RWPE2 (cell line): ENCODE results near the gene SPIB.
A peak's percentile ranks its signal among the peaks of the same experiment; 100 is the strongest.

Experiments used
- ATAC-seq: fragments of 200-7000 bp; cut with Tn5 transposase; 3 replicates; pipeline ENCODE4 v1.9.1; 2021; ENCODE audit warnings: low read depth
- DNase-seq: peaks from one replicate; pipeline ENCODE4 v3.0.0-alpha.2; 2020; ENCODE audit warnings: low spot score
- H3K27ac ChIP-seq: fragments of 450-650 bp; 2 replicates; pipeline ENCODE4 v1.5.1; 2017; ENCODE audit warnings: mild to moderate bottlenecking; ENCODE audit not compliant: poor library complexity, severe bottlenecking
- H3K27me3 ChIP-seq: fragments of 250-450 bp; sonication (Bioruptor Pico); 2 replicates; pipeline ENCODE4 v1.5.1; 2021; ENCODE audit warnings: mild to moderate bottlenecking, moderate library complexity; ENCODE audit not compliant: insufficient read depth, poor library complexity, severe bottlenecking
- H3K36me3 ChIP-seq: fragments of 250-450 bp; sonication (Bioruptor Pico); 2 replicates; pipeline ENCODE4 v1.5.1; 2020; ENCODE audit warnings: low read depth, mild to moderate bottlenecking, moderate library complexity
- H3K4me1 ChIP-seq: fragments of 250-450 bp; sonication (Bioruptor Pico); 2 replicates; pipeline ENCODE4 v1.5.1; 2021; ENCODE audit warnings: mild to moderate bottlenecking, moderate library complexity; ENCODE audit not compliant: insufficient read depth, poor library complexity, severe bottlenecking
- H3K4me3 ChIP-seq: fragments of 250-450 bp; sonication (Bioruptor Pico); 2 replicates; pipeline ENCODE4 v1.5.1; 2021; ENCODE audit warnings: mild to moderate bottlenecking, moderate library complexity; ENCODE audit not compliant: severe bottlenecking
- H3K9me3 ChIP-seq: fragments of 250-450 bp; sonication (Bioruptor Pico); 2 replicates; pipeline ENCODE4 v1.5.1; 2021; ENCODE audit warnings: mild to moderate bottlenecking, moderate library complexity; ENCODE audit not compliant: severe bottlenecking
- TF ChIP-seq, protein P1 (sequence below): fragments of 450-650 bp; IDR thresholded peaks from one replicate; pipeline ENCODE4 v1.5.1; 2017; ENCODE audit warnings: mild to moderate bottlenecking, moderate library complexity; ENCODE audit not compliant: poor library complexity, severe bottlenecking

SPIB gene

DNA sequence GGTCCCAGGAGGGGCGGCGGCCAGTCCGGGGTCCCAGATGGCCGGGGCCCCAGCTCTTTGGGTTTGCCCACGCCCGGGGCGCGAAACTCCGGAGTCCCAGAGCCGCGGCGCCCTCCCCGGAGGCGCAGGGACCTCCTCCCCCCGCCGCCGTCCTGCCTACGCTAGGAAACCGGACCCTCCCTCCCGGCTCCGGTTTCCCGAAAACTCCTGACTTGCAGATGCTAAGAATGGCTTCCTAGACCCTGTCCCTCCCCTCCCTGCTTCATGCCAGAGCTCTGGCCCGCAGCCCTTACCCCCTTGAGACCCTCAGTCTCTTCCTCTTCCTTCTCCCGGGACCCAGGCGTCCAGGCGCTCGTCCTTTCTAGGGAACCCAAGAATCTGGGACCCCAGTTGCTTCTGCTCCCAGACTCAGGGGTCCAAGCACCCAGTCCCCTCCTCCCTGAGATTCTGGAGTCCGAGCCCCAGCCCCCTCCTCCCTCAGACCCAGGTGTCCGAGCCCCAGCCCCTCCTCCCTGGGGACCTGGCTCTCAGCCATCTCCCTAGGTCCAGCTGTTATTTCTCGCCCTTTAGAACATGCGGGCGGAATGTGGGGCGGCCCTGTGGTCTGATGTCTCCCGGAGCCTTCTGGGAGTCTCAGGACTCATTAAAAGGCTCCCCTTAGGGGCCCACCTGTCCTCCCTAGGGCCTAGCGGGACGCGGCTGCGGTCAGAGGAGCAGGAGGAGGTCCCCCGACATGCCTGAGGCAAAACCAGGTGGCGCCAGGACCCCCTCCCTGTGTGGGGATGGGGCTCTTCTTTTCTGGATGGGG lies 13.7 kb downstream of the SPIB start, which contains the start of gene MYBPC2:
MYBPC2 (plus strand) TSS at position 672 of the 808 bp plus-strand sequence; CDS start at position 734, 62 bp downstream.
- no peak for DNase-seq

GRCh38 chr19:50433201-50434180 lies 14.8 kb downstream of the SPIB start:
- H3K36me3 ChIP-seq: no peaks in the 10 kb centered on the region
- no peak for ATAC-seq
- H3K4me1 ChIP-seq: no peaks in the 10 kb centered on the region
- peaks cover 9% of the 10 kb centered on the region for H3K27me3 ChIP-seq
- H3K4me3 ChIP-seq: no peak overlapping the region
- DNase-seq: no peak
- TF ChIP-seq, protein P1, sequence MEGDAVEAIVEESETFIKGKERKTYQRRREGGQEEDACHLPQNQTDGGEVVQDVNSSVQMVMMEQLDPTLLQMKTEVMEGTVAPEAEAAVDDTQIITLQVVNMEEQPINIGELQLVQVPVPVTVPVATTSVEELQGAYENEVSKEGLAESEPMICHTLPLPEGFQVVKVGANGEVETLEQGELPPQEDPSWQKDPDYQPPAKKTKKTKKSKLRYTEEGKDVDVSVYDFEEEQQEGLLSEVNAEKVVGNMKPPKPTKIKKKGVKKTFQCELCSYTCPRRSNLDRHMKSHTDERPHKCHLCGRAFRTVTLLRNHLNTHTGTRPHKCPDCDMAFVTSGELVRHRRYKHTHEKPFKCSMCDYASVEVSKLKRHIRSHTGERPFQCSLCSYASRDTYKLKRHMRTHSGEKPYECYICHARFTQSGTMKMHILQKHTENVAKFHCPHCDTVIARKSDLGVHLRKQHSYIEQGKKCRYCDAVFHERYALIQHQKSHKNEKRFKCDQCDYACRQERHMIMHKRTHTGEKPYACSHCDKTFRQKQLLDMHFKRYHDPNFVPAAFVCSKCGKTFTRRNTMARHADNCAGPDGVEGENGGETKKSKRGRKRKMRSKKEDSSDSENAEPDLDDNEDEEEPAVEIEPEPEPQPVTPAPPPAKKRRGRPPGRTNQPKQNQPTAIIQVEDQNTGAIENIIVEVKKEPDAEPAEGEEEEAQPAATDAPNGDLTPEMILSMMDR: no peak
- H3K9me3 ChIP-seq: no peaks in the 10 kb centered on the region
- no peak overlapping the region for H3K27ac ChIP-seq

More for the DNA sequence above, 13.7 kb downstream of the SPIB start, which contains the start of gene MYBPC2:
- Histone ChIP-seq H3K4me3 (peak within 1 kb of the TSS; percentile 32), H3K27me3 (peaks cover 9% of the 10 kb centered on the region), H3K9me3 (no peaks in the 10 kb centered on the region), H3K4me1 (no peaks in the 10 kb centered on the region), H3K27ac (no peak within 1 kb of the TSS), H3K36me3 (no peaks in the 10 kb centered on the region)
- TF ChIP-seq, protein P1: no peak
- peak; percentile 8; the same call in 2 of the 3 replicates for ATAC-seq

GRCh38 chr19:50434525-50434924 lies 15.8 kb downstream of the SPIB start:
- TF ChIP-seq, protein P1: no peak
- ATAC-seq (no peak), DNase-seq (no peak)
- Histone ChIP-seq H3K4me3 (no peak overlapping the region), H3K27ac (no peak overlapping the region), H3K36me3 (no peaks in the 10 kb centered on the region), H3K9me3 (no peaks in the 10 kb centered on the region), H3K4me1 (no peaks in the 10 kb centered on the region), H3K27me3 (peaks cover 9% of the 10 kb centered on the region)

DNA sequence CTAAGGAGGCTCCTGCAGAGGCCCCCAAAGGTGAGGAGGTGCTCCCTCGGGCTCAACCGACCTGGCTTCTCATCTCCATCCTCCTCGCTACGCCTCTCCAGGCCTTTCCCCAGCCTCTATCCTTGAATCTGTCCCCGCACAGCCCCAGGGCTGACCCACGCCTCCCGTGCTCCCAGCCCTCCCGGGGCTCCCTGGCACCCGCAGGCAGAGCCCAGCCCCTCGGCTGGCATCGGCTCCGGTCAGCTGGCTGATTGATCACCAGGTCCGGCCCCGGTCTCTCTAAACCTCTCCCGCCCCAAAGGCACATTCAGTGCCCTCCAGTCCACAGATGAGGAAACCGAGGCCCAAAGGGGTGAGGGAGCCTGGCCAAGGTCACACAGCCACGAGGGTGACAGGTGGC lies 16.5 kb downstream of the SPIB start:
- ATAC-seq (no peak), DNase-seq (no peak)
- Histone ChIP-seq H3K4me1 (no peaks in the 10 kb centered on the region), H3K27ac (no peak overlapping the region), H3K36me3 (no peaks in the 10 kb centered on the region), H3K9me3 (no peaks in the 10 kb centered on the region), H3K27me3 (peaks cover 9% of the 10 kb centered on the region), H3K4me3 (no peak overlapping the region)
- TF ChIP-seq, protein P1: no peak
